ENCODE data around the gene PRAMEF12. TPM values are rescaled to one million over a fixed set of nuclear protein-coding genes. Genes with fewer than 3 reads are reported as not detected.

Gene PRAMEF12
- total RNA-seq, 2 donors from 2014 or later = not detected

DNA sequence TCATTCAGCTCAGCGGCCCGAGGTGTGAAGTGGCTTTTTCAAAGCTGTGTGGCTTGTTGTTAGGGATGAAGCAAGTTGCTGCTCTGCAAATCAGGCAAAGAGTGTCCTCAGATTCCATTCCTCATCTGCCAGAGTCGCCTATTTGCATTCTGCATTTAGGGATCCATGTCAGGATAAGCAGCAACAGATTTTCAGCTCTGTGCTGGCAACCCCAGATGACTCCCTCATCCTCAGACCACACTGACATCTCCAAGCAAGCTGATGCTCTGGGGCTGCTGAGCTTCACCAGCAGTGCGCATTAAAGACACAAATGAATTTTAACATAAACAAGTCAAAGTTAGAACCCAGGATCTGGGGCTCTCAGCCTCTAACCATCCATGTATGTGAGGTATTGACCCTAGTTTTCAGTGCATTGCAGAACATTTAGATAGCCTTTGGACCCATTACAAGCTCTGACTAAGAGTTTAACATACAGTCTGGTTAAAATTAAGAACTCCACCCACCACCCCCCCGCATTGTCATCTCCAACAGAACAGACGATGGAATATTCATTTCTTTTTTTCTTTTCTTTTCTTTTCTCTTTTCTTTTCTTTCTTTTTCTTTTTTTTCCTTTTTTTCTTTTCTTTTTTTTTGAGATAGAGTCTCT lies 16.6 kb upstream of the PRAMEF12 start:
- no peak overlapping the region for H3K27ac Mint-ChIP-seq
- peaks cover 5% of the 10 kb centered on the region for H3K36me3 Mint-ChIP-seq (ENCODE audit: low read depth)
- no peaks in the 10 kb centered on the region for H3K4me1 Mint-ChIP-seq
- DNase-seq (no peak), ATAC-seq (no peak)
- H3K27me3 Mint-ChIP-seq = peaks cover 73% of the 10 kb centered on the region
- no peak overlapping the region for H3K4me3 Mint-ChIP-seq
- H3K9me3 ChIP-seq (ENCODE audit: control insufficient read depth, low read length, poor library complexity, severe bottlenecking) = no peaks in the 10 kb centered on the region

GRCh38 chr1:12757836-12758235 lies 15.7 kb upstream of the PRAMEF12 start:
- DNase-seq = no peak
- no peak overlapping the region for H3K27ac Mint-ChIP-seq
- H3K4me1 Mint-ChIP-seq = no peaks in the 10 kb centered on the region
- no peaks in the 10 kb centered on the region for H3K9me3 ChIP-seq (ENCODE audit: control insufficient read depth, low read length, poor library complexity, severe bottlenecking)
- H3K27me3 Mint-ChIP-seq = peaks cover 75% of the 10 kb centered on the region
- no peak overlapping the region for H3K4me3 Mint-ChIP-seq
- ATAC-seq = no peak
- peaks cover 5% of the 10 kb centered on the region for H3K36me3 Mint-ChIP-seq (ENCODE audit: low read depth)

DNA sequence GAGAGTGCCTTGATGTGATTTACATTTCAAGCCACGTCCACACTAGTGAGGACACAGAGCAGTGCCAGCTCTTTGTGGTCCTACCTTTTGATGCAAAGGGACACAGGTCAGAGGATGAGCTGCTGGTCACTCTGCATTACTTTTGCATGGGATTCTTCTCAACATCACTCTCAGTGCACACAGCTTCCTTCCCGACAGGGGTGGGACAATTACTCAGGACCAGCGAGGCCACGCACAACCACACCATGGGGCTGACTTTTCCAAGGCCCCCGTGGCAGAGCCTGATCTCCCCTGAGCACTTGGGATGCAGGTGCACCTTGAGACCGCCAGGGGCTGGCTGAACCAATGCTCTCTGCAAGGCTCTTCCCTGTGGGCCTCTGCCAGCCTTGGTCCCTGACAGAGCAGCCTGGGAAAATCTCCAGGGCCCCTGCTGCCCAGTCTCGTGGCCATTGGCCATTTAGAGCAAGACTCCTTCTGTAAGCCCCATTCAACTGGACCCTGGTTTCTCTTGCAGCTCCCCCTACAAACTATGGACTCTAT lies 13.2 kb upstream of the PRAMEF12 start:
- no peak overlapping the region for H3K27ac Mint-ChIP-seq
- H3K36me3 Mint-ChIP-seq (ENCODE audit: low read depth) = peaks cover 5% of the 10 kb centered on the region
- DNase-seq = no peak
- no peaks in the 10 kb centered on the region for H3K9me3 ChIP-seq (ENCODE audit: control insufficient read depth, low read length, poor library complexity, severe bottlenecking)
- H3K27me3 Mint-ChIP-seq = peaks cover 68% of the 10 kb centered on the region
- ATAC-seq = no peak
- no peaks in the 10 kb centered on the region for H3K4me1 Mint-ChIP-seq
- no peak overlapping the region for H3K4me3 Mint-ChIP-seq

GRCh38 chr1:12761781-12762180 lies 11.8 kb upstream of the PRAMEF12 start:
- no peaks in the 10 kb centered on the region for H3K4me1 Mint-ChIP-seq
- DNase-seq (no peak), ATAC-seq (no peak)
- peaks cover 64% of the 10 kb centered on the region for H3K27me3 Mint-ChIP-seq
- H3K27ac Mint-ChIP-seq = no peak overlapping the region
- peaks cover 5% of the 10 kb centered on the region for H3K36me3 Mint-ChIP-seq (ENCODE audit: low read depth)
- H3K4me3 Mint-ChIP-seq = no peak overlapping the region
- H3K9me3 ChIP-seq (ENCODE audit: control insufficient read depth, low read length, poor library complexity, severe bottlenecking) = no peaks in the 10 kb centered on the region

DNA sequence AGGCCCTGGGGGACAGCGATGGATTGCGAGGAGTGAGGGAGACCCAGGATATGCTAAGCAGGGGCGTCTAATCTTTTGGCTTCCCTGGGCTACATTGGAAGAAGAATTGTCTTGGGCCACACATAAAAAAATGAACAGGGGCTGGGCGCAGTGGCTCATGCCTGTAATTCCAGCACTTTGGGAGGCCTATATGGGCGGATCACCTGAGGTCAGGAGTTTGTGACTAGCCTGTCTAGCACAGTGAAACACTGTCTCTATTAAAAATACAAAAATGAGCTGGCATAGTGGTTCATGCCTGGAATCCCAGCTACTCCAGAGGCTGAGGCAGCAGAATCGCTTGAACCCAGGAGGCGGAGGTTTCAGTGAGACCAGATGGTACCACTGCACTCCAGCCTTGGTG lies 10.8 kb upstream of the PRAMEF12 start:
- Mint-ChIP-seq H3K4me1 (no peaks in the 10 kb centered on the region), H3K27me3 (peaks cover 65% of the 10 kb centered on the region), H3K27ac (no peak overlapping the region), H3K4me3 (no peak overlapping the region), H3K36me3 (ENCODE audit: low read depth) (peaks cover 5% of the 10 kb centered on the region)
- ATAC-seq (no peak), DNase-seq (no peak)
- H3K9me3 ChIP-seq (ENCODE audit: control insufficient read depth, low read length, poor library complexity, severe bottlenecking) = no peaks in the 10 kb centered on the region

DNA sequence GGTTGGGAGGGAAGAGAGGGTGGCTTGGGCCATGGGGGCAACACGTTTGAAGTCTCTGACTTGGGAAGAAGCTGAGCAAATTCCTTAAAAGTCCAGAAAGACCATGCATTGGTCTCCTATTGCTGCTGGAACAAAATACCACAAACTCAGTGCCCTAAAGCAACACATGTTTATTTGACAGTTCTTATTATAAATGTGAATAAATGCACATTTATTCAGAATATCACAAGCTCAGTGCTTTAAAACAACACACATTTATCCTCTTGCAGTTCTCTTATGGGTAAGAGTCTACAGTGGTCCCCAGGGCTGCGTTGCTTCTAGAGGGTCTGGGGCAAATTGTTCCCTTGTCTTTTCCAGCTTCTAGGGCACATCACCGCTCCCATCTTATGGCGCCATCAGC lies 10.1 kb upstream of the PRAMEF12 start:
- Mint-ChIP-seq H3K27me3 (peaks cover 65% of the 10 kb centered on the region), H3K4me3 (no peak overlapping the region), H3K4me1 (no peaks in the 10 kb centered on the region), H3K36me3 (ENCODE audit: low read depth) (peaks cover 5% of the 10 kb centered on the region), H3K27ac (no peak overlapping the region)
- DNase-seq = no peak
- H3K9me3 ChIP-seq (ENCODE audit: control insufficient read depth, low read length, poor library complexity, severe bottlenecking) = no peaks in the 10 kb centered on the region
- ATAC-seq = no peak

DNA sequence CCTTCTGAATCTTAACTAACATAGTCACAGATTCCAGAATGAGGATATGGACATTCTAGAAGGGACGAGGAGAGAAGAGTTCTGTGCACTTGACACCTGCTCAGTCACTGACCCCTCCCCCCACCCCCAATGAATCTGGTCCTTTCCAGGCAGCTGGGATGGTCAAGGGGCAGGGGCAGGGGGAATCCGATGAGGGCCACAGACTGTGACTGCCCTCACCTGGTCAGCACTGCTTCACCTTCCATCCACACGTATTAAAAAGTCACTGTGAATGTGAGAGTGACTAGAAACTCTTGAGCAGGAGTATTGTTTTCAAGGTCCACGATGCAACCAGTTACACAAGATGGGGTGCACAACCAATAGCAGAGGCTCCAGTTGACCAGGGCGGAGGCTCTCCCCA lies 9.5 kb upstream of the PRAMEF12 start:
- no peaks in the 10 kb centered on the region for H3K9me3 ChIP-seq (ENCODE audit: control insufficient read depth, low read length, poor library complexity, severe bottlenecking)
- Mint-ChIP-seq H3K4me1 (no peaks in the 10 kb centered on the region), H3K27me3 (peaks cover 65% of the 10 kb centered on the region), H3K4me3 (no peak overlapping the region), H3K36me3 (ENCODE audit: low read depth) (peaks cover 5% of the 10 kb centered on the region), H3K27ac (no peak overlapping the region)
- no peak for ATAC-seq
- no peak for DNase-seq

DNA sequence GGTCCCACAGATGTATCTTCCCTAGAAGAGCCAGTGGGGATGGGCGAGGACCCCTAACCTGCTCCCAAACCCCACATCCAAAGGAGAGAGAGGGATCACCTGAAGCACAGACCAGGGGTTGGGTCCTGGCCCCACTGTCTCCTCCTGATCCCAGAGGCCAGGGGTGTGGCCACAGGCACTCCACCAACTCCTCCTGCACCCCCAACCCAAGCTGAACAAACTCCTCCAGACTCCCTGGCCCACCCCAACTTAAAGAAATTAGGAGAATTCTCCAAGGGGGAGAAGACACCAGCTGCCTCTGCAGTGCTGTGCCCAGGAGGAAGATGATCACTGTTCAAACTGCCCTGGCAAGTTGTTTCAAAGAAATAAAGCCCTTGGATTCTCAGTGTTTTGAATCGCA lies 4.5 kb upstream of the PRAMEF12 start:
- no peak overlapping the region for H3K27ac Mint-ChIP-seq
- peaks cover 74% of the 10 kb centered on the region for H3K27me3 Mint-ChIP-seq
- ATAC-seq (no peak), DNase-seq (no peak)
- no peak overlapping the region for H3K4me3 Mint-ChIP-seq
- H3K4me1 Mint-ChIP-seq = no peaks in the 10 kb centered on the region
- H3K9me3 ChIP-seq (ENCODE audit: control insufficient read depth, low read length, poor library complexity, severe bottlenecking) = no peaks in the 10 kb centered on the region
- peaks cover 3% of the 10 kb centered on the region for H3K36me3 Mint-ChIP-seq (ENCODE audit: low read depth)

DNA sequence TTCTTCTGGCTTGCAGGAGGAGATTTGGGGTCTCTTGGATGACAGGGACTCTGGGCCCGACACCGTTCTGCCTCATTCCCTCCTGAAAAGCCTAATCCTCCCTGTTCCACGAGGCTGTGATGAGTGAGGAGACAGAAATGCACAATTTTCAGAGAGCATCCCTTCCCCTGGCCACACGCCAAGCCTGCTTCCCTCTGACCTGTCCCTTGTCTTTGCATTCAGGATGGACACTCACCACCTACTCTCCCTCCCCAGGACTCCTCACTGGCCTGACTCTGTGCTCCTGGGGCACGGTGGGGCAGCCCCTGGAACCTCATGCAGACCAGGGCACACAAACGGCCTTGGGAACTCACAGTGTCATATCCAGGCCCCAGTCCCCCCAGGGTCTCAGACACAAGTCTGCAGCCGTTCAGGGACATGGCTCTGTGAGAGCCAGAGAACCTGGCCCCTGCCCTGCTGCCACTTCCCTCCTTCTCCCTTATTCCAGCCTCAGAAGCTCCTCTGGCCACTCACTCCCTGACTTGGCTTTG lies 3.5 kb upstream of the PRAMEF12 start:
- no peak overlapping the region for H3K4me3 Mint-ChIP-seq
- H3K36me3 Mint-ChIP-seq (ENCODE audit: low read depth) = peaks cover 3% of the 10 kb centered on the region
- H3K4me1 Mint-ChIP-seq = no peaks in the 10 kb centered on the region
- no peak overlapping the region for H3K27ac Mint-ChIP-seq
- DNase-seq (no peak), ATAC-seq (no peak)
- peaks cover 79% of the 10 kb centered on the region for H3K27me3 Mint-ChIP-seq
- no peaks in the 10 kb centered on the region for H3K9me3 ChIP-seq (ENCODE audit: control insufficient read depth, low read length, poor library complexity, severe bottlenecking)

- no peak for DNase-seq
- no peak for ATAC-seq
- Mint-ChIP-seq H3K27me3 (peaks cover 81% of the 10 kb centered on the region), H3K4me3 (no peak overlapping the region), H3K4me1 (no peaks in the 10 kb centered on the region), H3K27ac (no peak overlapping the region), H3K36me3 (ENCODE audit: low read depth) (peaks cover 3% of the 10 kb centered on the region)
- no peaks in the 10 kb centered on the region for H3K9me3 ChIP-seq (ENCODE audit: control insufficient read depth, low read length, poor library complexity, severe bottlenecking)
Measured at GRCh38 chr1:12770620-12771019, 2.9 kb upstream of the PRAMEF12 start.

GRCh38 chr1:12771186-12771585 lies 2.4 kb upstream of the PRAMEF12 start:
- no peak for ATAC-seq
- DNase-seq = no peak
- H3K4me3 Mint-ChIP-seq = no peak overlapping the region
- no peaks in the 10 kb centered on the region for H3K9me3 ChIP-seq (ENCODE audit: control insufficient read depth, low read length, poor library complexity, severe bottlenecking)
- no peak overlapping the region for H3K27ac Mint-ChIP-seq
- peaks cover 3% of the 10 kb centered on the region for H3K36me3 Mint-ChIP-seq (ENCODE audit: low read depth)
- peaks cover 84% of the 10 kb centered on the region for H3K27me3 Mint-ChIP-seq
- H3K4me1 Mint-ChIP-seq = no peaks in the 10 kb centered on the region

DNA sequence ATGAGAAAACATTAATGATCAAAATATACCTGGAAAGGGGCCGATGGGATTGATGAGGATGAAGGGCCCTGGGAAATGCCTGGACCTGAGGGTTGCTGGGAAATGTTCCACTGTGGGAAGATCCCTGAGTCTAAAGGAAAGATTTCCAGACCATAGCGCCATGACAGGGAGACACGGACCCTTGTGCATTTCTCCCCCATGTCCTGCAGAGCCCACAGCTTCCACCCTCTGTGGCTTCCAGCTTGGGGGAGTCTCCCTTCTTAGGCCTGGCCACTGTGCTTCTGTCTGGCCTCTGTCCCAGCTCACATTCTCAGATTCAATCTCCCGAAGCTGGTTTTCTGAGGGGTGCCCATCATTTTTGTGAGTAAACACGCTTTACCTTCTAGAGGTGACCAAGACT lies 1.0 kb upstream of the PRAMEF12 start:
- peaks cover 3% of the 10 kb centered on the region for H3K36me3 Mint-ChIP-seq (ENCODE audit: low read depth)
- H3K4me3 Mint-ChIP-seq = no peak overlapping the region
- ATAC-seq (no peak), DNase-seq (no peak)
- no peak overlapping the region for H3K27ac Mint-ChIP-seq
- H3K4me1 Mint-ChIP-seq = no peaks in the 10 kb centered on the region
- H3K27me3 Mint-ChIP-seq = peaks cover 84% of the 10 kb centered on the region
- H3K9me3 ChIP-seq (ENCODE audit: control insufficient read depth, low read length, poor library complexity, severe bottlenecking) = no peaks in the 10 kb centered on the region

GRCh38 chr1:12774801-12775345 lies 1.3 kb downstream of the PRAMEF12 start:
- no peaks in the 10 kb centered on the region for H3K9me3 ChIP-seq (ENCODE audit: control insufficient read depth, low read length, poor library complexity, severe bottlenecking)
- ATAC-seq (no peak), DNase-seq (no peak)
- Mint-ChIP-seq H3K36me3 (ENCODE audit: low read depth) (peaks cover 3% of the 10 kb centered on the region), H3K4me3 (no peak overlapping the region), H3K4me1 (no peaks in the 10 kb centered on the region), H3K27ac (no peak overlapping the region), H3K27me3 (peaks cover 83% of the 10 kb centered on the region)

- ATAC-seq (no peak), DNase-seq (no peak)
- no peaks in the 10 kb centered on the region for H3K9me3 ChIP-seq (ENCODE audit: control insufficient read depth, low read length, poor library complexity, severe bottlenecking)
- H3K27me3 Mint-ChIP-seq = peaks cover 78% of the 10 kb centered on the region
- H3K27ac Mint-ChIP-seq = no peak overlapping the region
- no peak overlapping the region for H3K4me3 Mint-ChIP-seq
- H3K4me1 Mint-ChIP-seq = no peaks in the 10 kb centered on the region
- no peaks in the 10 kb centered on the region for H3K36me3 Mint-ChIP-seq (ENCODE audit: low read depth)
Measured at GRCh38 chr1:12775443-12775842, 1.9 kb downstream of the PRAMEF12 start.
